ENCODE data around the gene GYPC.
"Not testable (repeated sequence)": the region's sequence is repeated elsewhere in the genome, so short reads cannot be mapped to it uniquely, and the experiment has no call there.

GYPC gene

GRCh38 chr2:126672980-126673605, 17.1 kb downstream of the GYPC start:
- no peak for DNase-seq

GRCh38 chr2:126674075-126674744, 18.3 kb downstream of the GYPC start:
- peak; percentile 96 for DNase-seq

GRCh38 chr2:126675637-126676036, 19.7 kb downstream of the GYPC start:
- no peak for DNase-seq

- peak; percentile 33 for DNase-seq
These were observed 20.5 kb downstream of the GYPC start for GRCh38 chr2:126676221-126677175.

- no peak for DNase-seq
These were observed 21.2 kb downstream of the GYPC start for GRCh38 chr2:126677176-126677538.

- DNase-seq = no peak
These were observed 22.5 kb downstream of the GYPC start for GRCh38 chr2:126678269-126679065.

GRCh38 chr2:126679094-126679713, 23.2 kb downstream of the GYPC start:
- DNase-seq = no peak

- no peak for DNase-seq
These were observed 25.5 kb downstream of the GYPC start for GRCh38 chr2:126681505-126681904.

GRCh38 chr2:126685629-126686028, 29.7 kb downstream of the GYPC start:
- no peak for DNase-seq

GRCh38 chr2:126686286-126686685, 30.3 kb downstream of the GYPC start:
- no peak for DNase-seq

- no peak for DNase-seq
These were observed 31.0 kb downstream of the GYPC start for GRCh38 chr2:126686841-126687485.

- no peak for DNase-seq
These were observed 31.5 kb downstream of the GYPC start for GRCh38 chr2:126687503-126687902.

- not testable (repeated sequence) for DNase-seq
These were observed 32.6 kb downstream of the GYPC start for GRCh38 chr2:126688594-126688993.

GRCh38 chr2:126692241-126692640, 36.3 kb downstream of the GYPC start:
- DNase-seq = not testable (repeated sequence)

GRCh38 chr2:126692934-126693592, 37.1 kb downstream of the GYPC start:
- DNase-seq = not testable (repeated sequence)

- no peak for DNase-seq
These were observed 40.9 kb downstream of the GYPC start for GRCh38 chr2:126696644-126697520.

GRCh38 chr2:126698376-126698775, 42.4 kb downstream of the GYPC start:
- peak; percentile 4 for DNase-seq

GRCh38 chr2:126699018-126699417, 43.1 kb downstream of the GYPC start:
- DNase-seq = no peak

GRCh38 chr2:126699716-126700581, 44.0 kb downstream of the GYPC start:
- DNase-seq = no peak
